NCI-H1694 (cell line): ENCODE results near the gene LRRC56.

Experiments
- DNase-seq: peaks from one replicate; lab custom pipeline; 2025; lab: John Stamatoyannopoulos, UW

LRRC56 gene

DNA sequence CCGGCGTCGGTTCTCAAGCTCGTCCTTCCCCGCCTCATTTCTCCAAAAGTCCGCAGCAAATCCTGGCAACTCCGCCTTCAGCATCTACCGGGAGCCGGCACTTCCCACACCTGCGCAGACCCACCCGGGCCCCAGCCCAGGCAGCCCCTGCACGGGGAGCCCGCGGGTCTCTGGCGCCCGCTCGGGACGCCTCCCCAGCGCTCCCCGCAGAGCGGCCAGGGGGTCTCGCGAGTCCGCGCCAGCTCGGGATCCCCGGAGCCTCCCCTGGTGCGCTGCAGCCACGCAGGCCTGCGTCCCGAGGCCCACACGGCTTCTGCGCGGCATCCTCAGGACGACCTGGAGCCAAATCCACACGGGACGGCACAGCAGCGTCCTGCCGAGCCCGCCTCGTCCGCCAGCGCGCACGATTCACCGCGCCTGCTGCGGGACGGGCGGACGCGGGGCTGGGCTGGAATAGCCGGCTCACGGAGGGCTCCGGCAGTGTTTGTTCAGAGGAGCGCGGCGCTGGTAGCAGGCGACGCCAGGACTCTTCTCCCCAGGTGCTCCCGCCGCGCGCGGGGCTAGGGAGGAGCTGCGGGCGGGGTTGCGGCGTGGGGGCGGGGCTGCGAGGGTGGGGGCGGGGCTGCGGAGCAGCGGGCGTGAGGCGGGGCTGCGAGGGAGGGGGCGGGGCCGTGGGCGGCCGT is 38.1 kb downstream of the LRRC56 start:
- no peak for DNase-seq

- DNase-seq = peak; percentile 79
These were observed 38.9 kb downstream of the LRRC56 start, which contains the start of gene PHRF1 for GRCh38 chr11:575996-576768. TSS of gene PHRF1 (plus strand) at chr11:576470. CDS start at chr11:581513, 5,043 bp downstream.

DNA sequence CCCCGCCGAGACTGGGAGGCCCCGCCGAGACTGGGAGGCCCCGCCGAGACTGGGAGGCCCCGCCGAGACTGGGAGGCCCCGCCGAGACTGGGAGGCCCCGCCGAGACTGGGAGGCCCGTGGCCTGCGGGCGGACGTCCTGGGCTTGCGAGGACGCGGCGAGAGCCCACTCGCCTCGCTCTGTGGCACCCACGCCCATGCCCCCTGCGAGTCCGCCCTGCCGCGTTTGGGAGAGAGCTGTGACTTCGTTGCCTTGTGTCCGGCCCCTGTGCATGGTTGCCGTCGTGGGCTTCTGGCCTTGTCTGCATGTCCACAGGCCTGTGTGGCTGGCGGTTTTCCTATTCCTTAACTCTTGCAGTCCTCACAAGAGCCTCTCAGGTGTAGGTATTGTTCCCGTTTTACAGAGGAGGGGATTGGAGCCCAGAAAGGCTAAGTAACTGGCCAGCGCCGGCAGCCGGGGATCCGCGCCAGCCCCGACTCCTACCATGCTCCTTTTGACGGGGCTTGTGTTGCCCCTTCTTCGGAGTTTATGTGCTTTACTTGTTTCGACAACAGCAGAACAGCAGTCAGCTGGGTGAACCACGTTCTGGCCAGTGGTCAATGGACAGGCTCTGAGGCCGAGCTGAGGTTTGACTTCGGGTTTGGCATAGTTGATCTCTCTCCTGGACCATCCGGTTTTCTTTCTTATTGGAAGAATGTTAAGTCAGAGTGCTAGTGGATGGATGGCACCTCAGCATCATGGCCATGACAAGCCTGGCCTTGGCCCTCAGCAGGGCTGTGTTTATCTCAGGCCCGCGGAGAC is 39.7 kb downstream of the LRRC56 start:
- no peak for DNase-seq

DNA sequence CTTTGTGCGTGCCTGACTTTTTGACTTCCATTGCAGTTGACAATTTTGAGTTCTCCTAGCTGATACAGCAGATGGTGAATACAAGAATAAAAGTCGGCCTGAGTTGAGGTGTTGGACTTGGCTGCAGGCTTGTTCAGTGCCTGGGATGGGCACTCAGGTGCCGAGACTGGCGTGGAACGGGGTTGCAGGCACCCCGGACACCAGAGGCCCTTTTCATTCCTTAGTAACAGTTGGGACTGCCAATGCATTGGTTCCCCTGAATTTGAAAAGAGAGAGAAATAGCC is 40.2 kb downstream of the LRRC56 start:
- DNase-seq = no peak

GRCh38 chr11:578276-579035 is 41.1 kb downstream of the LRRC56 start:
- no peak for DNase-seq

GRCh38 chr11:579830-580601 is 42.7 kb downstream of the LRRC56 start:
- no peak for DNase-seq

DNA sequence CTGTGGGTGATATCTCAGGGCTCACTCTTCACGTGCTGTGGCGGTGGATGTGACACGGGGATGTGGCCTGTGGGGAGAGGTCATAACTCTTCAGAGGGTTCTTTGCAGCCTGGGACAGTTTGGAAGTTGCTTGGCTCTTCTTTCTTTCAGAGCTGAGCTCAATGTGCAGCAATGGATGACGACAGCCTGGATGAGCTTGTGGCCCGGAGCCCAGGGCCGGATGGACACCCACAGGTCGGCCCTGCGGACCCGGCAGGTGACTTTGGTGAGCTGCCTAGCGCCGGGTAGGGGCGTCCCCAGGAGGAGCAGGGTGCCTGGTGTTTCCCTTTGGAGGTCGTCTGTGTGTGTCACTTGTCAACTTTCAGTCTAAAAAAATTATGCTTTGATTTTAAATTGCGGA is 44.0 kb downstream of the LRRC56 start:
- no peak for DNase-seq

DNA sequence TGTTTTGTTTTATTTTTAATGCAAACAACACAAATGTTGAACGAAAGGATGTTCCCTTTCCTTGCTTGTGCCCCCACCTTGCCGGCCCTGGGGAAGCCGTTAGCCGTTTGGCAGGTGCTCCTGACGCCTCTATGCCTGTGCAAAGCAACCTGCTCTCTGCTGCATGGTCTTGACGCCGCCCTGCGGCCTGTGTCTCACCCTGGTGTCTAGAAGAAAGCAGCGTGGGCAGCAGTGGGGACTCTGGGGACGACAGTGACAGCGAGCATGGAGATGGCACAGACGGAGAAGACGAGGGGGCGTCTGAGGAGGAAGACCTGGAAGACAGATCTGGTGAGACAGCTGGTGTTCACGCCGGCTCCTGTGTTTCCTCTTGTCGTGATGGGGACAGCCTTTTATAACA is 44.4 kb downstream of the LRRC56 start:
- DNase-seq = no peak

DNA sequence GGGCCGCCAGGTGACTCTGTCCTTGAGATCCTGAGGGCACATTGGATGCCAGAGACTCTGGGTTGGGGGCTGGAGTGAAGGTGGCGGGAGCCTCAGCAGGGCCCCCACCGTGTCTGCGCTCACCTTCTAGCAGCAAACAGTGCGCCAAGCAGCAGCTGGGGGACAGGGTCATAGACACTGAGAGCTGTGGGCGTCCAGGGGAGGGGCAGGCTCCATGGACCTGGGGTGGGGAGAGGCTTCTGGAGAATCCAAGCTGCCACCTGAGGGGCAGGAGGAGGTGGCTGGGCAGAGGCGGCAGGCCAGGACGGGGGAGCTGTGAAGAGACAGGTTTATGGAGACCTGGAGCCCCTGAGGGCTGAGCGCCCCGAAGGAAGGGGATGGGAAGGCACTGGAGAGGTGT is 47.0 kb downstream of the LRRC56 start:
- no peak for DNase-seq

DNA sequence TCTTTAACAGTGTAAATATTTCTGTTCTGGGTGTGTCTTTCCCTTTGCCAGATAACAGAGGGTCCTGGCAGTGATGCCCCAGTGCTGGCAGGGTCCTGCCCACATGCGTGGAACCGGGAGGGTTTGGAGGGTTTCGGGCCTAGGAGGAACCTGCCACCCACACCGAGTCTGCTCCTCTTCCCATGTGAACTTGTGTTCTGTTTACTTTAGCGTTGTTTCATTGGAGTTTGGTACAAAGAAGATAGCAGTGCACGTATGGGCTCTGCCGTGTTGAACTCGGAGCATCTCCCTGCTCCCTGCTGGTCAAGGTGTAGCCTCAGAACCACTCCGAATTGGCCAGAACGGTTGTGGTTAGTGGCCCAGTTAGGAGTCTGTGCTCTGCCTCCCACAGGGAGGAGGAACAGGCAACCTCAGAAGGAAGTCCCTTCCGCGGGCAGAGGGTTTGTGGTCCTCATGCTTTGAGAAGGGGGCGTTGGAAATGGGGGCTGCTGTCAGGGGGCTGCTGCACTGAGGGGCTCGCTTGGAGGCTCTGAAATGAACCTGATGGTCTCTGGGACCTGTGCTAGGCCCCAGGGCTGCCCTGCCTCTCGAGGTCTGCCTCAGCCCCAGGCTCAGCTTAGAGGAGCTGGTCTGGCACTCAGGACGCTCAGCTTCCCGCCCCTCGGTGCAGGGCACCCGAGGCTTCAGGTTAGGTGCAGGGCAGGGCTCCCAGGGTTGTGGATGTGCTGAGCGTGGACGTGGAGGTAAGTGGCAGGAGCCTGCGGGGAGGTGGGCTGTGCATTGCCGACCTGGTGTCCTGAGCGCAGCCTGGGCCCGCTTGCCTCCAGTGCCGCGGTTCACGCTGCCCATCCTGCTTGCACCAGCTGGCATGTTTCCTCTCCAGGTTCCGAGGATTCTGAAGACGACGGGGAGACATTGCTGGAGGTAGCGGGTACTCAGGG is 49.3 kb downstream of the LRRC56 start:
- no peak for DNase-seq

- no peak for DNase-seq
These were observed 50.2 kb downstream of the LRRC56 start for GRCh38 chr11:587546-587945.

GRCh38 chr11:587978-588380 is 50.7 kb downstream of the LRRC56 start:
- DNase-seq = no peak

DNA sequence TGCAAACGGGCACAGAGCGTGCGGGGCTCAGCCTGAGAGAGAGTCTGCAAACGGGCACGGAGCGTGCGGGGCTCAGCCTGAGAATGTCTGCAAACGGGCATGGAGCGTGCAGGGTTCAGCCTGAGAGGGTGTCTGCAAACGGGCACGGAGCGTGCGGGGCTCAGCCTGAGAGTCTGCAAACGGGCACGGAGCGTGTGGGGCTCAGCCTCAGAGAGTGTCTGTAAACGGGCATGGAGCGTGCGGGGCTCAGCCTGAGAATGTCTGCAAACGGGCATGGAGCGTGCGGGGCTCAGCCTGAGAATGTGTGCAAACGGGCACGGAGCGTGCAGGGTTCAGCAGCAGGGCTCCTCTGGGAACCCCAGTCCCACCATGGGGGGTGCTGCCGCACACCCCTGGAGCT is 52.5 kb downstream of the LRRC56 start:
- no peak for DNase-seq

GRCh38 chr11:590997-591396 is 53.7 kb downstream of the LRRC56 start:
- no peak for DNase-seq

DNA sequence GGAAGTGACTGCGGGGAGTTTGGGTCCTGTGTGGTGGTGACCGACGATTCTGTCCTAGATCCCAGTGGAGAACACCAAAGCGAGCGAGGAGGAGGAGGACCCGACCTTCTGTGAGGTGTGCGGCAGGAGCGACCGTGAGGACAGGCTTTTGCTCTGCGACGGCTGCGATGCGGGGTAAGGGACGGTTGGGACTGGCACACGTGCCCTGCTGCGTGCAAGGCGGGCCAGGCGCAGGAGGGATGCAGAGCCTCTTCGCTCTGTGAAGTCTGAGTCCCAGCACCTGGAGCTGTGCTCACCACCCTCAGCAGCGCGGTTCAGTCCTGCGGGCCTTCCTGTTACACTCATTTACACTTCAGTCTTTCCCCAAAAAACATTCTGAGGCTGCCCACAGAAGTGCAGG is 55.2 kb downstream of the LRRC56 start:
- DNase-seq = no peak

DNA sequence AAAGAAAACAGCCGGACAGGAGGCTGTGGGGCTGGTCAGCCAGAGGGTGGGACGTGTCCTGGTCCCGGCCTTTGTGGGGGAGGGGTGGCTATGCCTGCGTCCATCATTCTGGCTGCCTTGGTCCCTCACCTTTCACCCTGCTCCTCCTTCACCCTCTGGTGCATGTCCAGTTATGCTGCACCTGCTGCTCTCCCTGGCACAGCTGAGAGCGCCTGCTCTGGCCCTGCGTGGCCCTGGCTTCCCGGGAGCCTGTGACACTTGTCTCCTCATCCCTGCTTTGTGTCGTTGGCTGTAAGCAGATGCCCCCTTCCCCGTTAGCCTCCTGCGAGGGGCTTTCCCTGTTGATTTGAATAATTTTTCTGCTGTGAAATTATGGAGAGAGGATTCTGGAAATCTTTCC is 55.6 kb downstream of the LRRC56 start:
- no peak for DNase-seq

DNA sequence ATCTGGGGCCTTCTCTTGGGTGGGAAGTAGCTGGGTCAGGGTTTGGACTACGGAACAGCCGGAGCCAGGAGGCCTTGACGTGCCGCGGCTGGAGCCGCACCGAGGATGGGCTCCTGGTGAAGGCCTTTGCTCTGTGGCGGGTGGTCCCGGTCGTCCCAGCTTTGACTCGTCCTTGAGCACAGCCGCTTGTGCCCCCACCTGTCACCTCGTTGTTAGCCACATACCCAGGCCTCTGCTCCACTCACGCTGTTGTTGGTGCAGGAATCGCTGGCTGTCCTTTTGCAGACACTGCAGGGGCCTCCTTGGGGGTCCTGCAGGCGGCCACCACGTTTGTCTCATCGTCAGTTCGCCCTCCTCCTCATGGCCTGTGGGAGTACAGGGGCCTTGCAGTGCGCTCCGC is 56.0 kb downstream of the LRRC56 start:
- no peak for DNase-seq

GRCh38 chr11:595400-595799 is 58.1 kb downstream of the LRRC56 start:
- no peak for DNase-seq

- no peak for DNase-seq
These were observed 59.0 kb downstream of the LRRC56 start for GRCh38 chr11:596374-596773.

GRCh38 chr11:597166-597725 is 59.9 kb downstream of the LRRC56 start:
- no peak for DNase-seq
